Measurements from ENCODE around the gene PPM1L. TPM values are rescaled to one million over a fixed set of nuclear protein-coding genes. Genes with fewer than 3 reads are reported as not detected.

PPM1L gene
- total RNA-seq, 1 experiment from 2014 or later = 5.0 TPM

DNA sequence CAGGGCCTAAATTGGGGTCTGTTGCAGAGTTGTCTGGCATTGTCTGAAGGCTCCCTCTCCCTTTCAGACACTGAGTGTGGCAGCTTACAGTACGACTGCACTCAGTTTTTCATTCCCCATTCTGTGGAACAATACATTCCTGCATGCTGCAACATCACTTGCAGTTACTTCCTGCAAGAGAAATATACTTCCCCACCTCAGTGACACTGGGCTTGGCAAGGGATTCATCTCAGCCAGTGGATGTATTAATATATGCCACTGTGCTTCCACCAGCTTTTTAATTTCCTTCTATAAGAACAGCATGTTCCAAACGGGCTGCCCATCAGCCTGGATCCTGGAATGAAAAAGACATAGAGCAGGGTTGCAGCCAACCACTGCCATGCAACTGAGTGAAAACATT is 326.0 kb downstream of the PPM1L start:
- Histone ChIP-seq H3K79me2 (ENCODE audit: low read depth) (no peaks in the 10 kb centered on the region), H3K9me3 (ENCODE audit: insufficient read depth, low read depth) (no peaks in the 10 kb centered on the region), H3F3A (ENCODE audit: insufficient read depth, low read depth) (no peaks in the 10 kb centered on the region), H3K4me3 (no peak overlapping the region), H4K20me1 (ENCODE audit: insufficient read depth) (no peaks in the 10 kb centered on the region), H3K4me1 (replicated peaks; ENCODE audit: insufficient read depth) (no peaks in the 10 kb centered on the region), H3K27me3 (ENCODE audit: insufficient read depth, low read depth) (no peaks in the 10 kb centered on the region), H2AFZ (no peak overlapping the region), H3K27ac (no peak overlapping the region), H3K36me3 (ENCODE audit: low read depth) (no peaks in the 10 kb centered on the region), H3K4me2 (no peak overlapping the region), H3K9me2 (ENCODE audit: insufficient read depth) (no peaks in the 10 kb centered on the region)
- ChIA-PET CTCF (no interaction called here), POLR2A (ENCODE audit: unreplicated experiment) (no interaction called here)
- DNase-seq = no peak
- intact Hi-C loops (cut with micrococcal nuclease; ENCODE audit: unreplicated experiment) = no loop called here
- TF ChIP-seq, protein P1, sequence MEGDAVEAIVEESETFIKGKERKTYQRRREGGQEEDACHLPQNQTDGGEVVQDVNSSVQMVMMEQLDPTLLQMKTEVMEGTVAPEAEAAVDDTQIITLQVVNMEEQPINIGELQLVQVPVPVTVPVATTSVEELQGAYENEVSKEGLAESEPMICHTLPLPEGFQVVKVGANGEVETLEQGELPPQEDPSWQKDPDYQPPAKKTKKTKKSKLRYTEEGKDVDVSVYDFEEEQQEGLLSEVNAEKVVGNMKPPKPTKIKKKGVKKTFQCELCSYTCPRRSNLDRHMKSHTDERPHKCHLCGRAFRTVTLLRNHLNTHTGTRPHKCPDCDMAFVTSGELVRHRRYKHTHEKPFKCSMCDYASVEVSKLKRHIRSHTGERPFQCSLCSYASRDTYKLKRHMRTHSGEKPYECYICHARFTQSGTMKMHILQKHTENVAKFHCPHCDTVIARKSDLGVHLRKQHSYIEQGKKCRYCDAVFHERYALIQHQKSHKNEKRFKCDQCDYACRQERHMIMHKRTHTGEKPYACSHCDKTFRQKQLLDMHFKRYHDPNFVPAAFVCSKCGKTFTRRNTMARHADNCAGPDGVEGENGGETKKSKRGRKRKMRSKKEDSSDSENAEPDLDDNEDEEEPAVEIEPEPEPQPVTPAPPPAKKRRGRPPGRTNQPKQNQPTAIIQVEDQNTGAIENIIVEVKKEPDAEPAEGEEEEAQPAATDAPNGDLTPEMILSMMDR (conservative IDR thresholded peaks at IDR 0.05) = no peak
- no peak for TF ChIP-seq EZH2 (IDR thresholded peaks at IDR 0.05; ENCODE audit: low read depth)
- no TSS peak for BruUV-seq (replicated peaks)

DNA sequence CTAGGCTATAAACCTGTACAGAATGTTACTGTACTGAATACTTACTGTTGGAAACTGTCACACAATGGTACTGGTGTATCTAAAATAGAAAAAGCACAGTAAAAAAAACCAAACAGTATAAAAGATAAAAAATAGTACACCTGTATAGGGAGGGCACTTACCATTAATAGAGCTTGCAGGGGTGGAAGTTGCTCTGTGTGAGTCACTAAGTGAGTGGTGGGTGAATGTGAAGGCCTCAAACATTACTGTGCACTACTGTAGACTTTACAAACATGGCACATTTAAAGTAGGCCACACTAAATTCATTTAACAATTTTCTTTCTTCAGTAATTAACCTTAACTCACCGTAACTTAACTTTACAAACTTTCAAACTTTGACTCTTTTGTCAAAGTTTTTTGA is 327.1 kb downstream of the PPM1L start:
- no peaks in the 10 kb centered on the region for H3K36me3 ChIP-seq (ENCODE audit: low read depth)
- ChIA-PET POLR2A (ENCODE audit: unreplicated experiment) (no interaction called here), CTCF (no interaction called here)
- H3K27me3 ChIP-seq (ENCODE audit: insufficient read depth, low read depth) = no peaks in the 10 kb centered on the region
- no peak overlapping the region for H2AFZ ChIP-seq
- no TSS peak for BruUV-seq (replicated peaks)
- intact Hi-C loops (cut with micrococcal nuclease; ENCODE audit: unreplicated experiment) = no loop called here
- no peaks in the 10 kb centered on the region for H3K79me2 ChIP-seq (ENCODE audit: low read depth)
- no peaks in the 10 kb centered on the region for H3K4me1 ChIP-seq (replicated peaks; ENCODE audit: insufficient read depth)
- no peak overlapping the region for H3K4me2 ChIP-seq
- no peak overlapping the region for H3K27ac ChIP-seq
- no peaks in the 10 kb centered on the region for H3F3A ChIP-seq (ENCODE audit: insufficient read depth, low read depth)
- no peaks in the 10 kb centered on the region for H3K9me3 ChIP-seq (ENCODE audit: insufficient read depth, low read depth)
- H3K4me3 ChIP-seq = no peak overlapping the region
- TF ChIP-seq EZH2 (IDR thresholded peaks at IDR 0.05; ENCODE audit: low read depth) = no peak
- TF ChIP-seq, protein P1 (conservative IDR thresholded peaks at IDR 0.05) = no peak
- DNase-seq = no peak
- H4K20me1 ChIP-seq (ENCODE audit: insufficient read depth) = no peaks in the 10 kb centered on the region
- H3K9me2 ChIP-seq (ENCODE audit: insufficient read depth) = no peaks in the 10 kb centered on the region

DNA sequence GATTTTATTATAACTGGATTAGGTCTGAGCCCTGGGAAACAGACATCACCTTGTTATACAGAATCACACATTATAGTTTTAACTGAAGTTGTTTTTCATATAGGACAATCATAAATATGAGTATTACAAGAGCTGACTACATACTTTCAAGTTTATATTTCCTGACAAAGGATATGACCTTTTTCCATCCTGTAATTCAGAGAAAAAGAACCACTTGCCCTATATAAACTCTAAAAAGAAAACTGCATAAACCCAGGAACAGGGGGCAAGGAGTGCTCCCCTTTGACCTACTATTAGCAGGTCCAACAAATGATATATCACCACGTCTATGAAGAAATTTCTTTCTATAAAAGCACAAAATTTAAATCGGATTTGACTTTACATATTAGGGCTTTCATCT is 328.2 kb downstream of the PPM1L start:
- no peaks in the 10 kb centered on the region for H3F3A ChIP-seq (ENCODE audit: insufficient read depth, low read depth)
- no peak overlapping the region for H3K4me2 ChIP-seq
- no peak for TF ChIP-seq EZH2 (IDR thresholded peaks at IDR 0.05; ENCODE audit: low read depth)
- TF ChIP-seq, protein P1 (conservative IDR thresholded peaks at IDR 0.05) = no peak
- H3K27me3 ChIP-seq (ENCODE audit: insufficient read depth, low read depth) = no peaks in the 10 kb centered on the region
- no peaks in the 10 kb centered on the region for H3K4me1 ChIP-seq (replicated peaks; ENCODE audit: insufficient read depth)
- no peak for DNase-seq
- ChIA-PET CTCF (no interaction called here), POLR2A (ENCODE audit: unreplicated experiment) (no interaction called here)
- H4K20me1 ChIP-seq (ENCODE audit: insufficient read depth) = no peaks in the 10 kb centered on the region
- no peaks in the 10 kb centered on the region for H3K9me3 ChIP-seq (ENCODE audit: insufficient read depth, low read depth)
- no peak overlapping the region for H3K27ac ChIP-seq
- no peak overlapping the region for H2AFZ ChIP-seq
- no peaks in the 10 kb centered on the region for H3K79me2 ChIP-seq (ENCODE audit: low read depth)
- no peaks in the 10 kb centered on the region for H3K36me3 ChIP-seq (ENCODE audit: low read depth)
- no peak overlapping the region for H3K4me3 ChIP-seq
- H3K9me2 ChIP-seq (ENCODE audit: insufficient read depth) = no peaks in the 10 kb centered on the region; the same call in 1 of the 2 replicates
- intact Hi-C loops (cut with micrococcal nuclease; ENCODE audit: unreplicated experiment) = no loop called here
- BruUV-seq (replicated peaks) = no TSS peak

All from PC-9 (cell line).